T47D (cell line): ENCODE measurements around the gene GPC5.
A peak's percentile ranks its signal among the peaks of the same experiment; 100 is the strongest.
"Not testable (repeated sequence)": the region's sequence is repeated elsewhere in the genome, so short reads cannot be mapped to it uniquely, and the experiment has no call there.

Experiments
- DNase-seq, 2 experiments: peaks; one replicate each; pipeline versions ENCODE4 v3.0.0 to v3.0.0-alpha.2; 2011 to 2012; ENCODE audit warnings: low read depth in 1 of 2, low spot score in 1 of 2
- JUND ChIP-seq: IDR thresholded peaks from 2 replicates; pipeline ENCODE4 v1.6.1; 2012; ENCODE audit warnings: low read depth
- in situ Hi-C: cut with HindIII; loops from 2 replicates; pipeline ENCODE4 v1.10.0; 2016; ENCODE audit warnings: low sequenced_read_pairs, low pct_unique_long_range_greater_than_20kb

GPC5 gene

GRCh38 chr13:91758724-91759123 is 360.3 kb downstream of the GPC5 start:
- no peak for DNase-seq
- TF ChIP-seq JUND: no peak
- in situ Hi-C loops: no loop called here

- DNase-seq: no peak
- no peak for TF ChIP-seq JUND
- in situ Hi-C loops: no loop called here
These were observed 364.5 kb downstream of the GPC5 start for GRCh38 chr13:91762957-91763356.

- no peak for TF ChIP-seq JUND
- in situ Hi-C loops: no loop called here
- DNase-seq: no peak
These were observed 366.1 kb downstream of the GPC5 start for GRCh38 chr13:91764527-91764926.

DNA sequence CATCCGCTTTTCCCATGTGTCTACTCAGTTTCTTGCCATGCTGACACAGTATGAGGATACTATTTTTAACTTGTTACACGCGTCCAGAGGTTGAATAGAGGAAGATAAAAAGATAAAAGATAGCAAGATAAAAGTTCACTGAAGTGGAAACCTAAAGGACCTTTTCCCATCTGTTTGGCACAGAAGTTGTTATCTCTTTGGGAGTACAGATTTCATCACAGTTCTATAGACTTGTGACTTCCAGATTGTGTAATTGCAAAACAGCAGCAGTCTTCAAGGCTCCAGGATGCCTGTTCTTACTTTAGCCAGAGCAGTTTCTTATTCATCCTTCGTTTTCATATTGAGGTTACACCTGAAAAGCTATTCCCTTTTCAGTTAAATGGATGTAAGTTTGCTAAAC is 369.2 kb downstream of the GPC5 start:
- in situ Hi-C loops: no loop called here
- no peak for TF ChIP-seq JUND
- no peak for DNase-seq

- DNase-seq: no peak
- in situ Hi-C loops: no loop called here
- TF ChIP-seq JUND: no peak
These were observed 370.3 kb downstream of the GPC5 start for GRCh38 chr13:91768746-91769145.

- in situ Hi-C loops: no loop called here
- no peak for TF ChIP-seq JUND
- DNase-seq: no peak
These were observed 372.8 kb downstream of the GPC5 start for GRCh38 chr13:91771229-91771628.

DNA sequence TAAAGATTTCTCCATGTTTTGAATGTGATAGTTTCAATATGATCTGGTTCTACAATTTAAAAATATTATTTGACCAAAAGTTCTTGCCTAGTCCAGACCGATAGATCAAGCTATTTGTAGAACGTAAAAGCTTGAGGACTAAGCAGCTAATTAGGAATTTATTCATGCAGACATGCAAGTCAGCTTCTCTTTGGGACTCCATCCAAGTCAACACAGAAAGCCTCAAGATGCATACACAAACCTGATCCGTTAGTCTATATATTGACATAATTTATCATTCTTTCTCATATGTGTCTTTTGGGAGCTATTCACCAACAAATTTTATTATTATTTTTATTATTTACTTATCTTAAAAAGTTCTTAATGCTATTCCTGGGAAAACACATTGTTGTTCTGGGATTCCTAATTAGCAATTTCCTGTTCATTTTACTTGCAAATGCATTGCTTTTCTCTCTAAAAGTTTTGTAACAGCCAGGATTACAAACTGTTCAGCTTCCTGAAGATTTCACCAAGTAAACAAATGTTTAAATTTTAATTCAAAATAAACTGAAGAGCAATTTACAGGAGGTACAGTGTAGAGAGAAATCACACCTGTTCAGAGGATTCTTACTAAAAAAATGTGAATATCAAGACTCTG is 375.3 kb downstream of the GPC5 start:
- no peak for DNase-seq
- no peak for TF ChIP-seq JUND
- in situ Hi-C loops: no loop called here

DNA sequence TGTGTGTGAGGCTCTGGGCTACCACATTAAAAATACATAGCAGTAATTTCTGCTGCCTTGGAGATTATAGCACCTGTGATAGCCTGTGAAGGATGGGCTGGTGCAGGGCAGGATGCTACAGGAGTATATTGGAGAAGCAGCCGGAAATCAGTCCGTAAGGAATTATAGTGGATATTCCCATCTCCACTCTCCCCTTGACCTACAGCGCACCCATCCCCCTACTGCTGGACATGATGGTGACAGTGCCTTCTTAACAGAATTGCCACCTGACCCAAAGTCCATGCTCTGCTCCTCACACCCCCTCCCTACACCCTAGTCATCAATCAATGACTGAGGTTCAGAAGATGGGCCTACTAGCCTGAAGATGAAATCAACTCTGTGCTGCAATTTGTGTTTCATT is 376.0 kb downstream of the GPC5 start:
- no peak for DNase-seq
- in situ Hi-C loops: no loop called here
- TF ChIP-seq JUND: no peak

GRCh38 chr13:91776611-91777193 is 378.3 kb downstream of the GPC5 start:
- in situ Hi-C loops: no loop called here
- no peak for TF ChIP-seq JUND
- no peak for DNase-seq

GRCh38 chr13:91778123-91778522 is 379.7 kb downstream of the GPC5 start:
- in situ Hi-C loops: no loop called here
- no peak for TF ChIP-seq JUND
- no peak for DNase-seq

DNA sequence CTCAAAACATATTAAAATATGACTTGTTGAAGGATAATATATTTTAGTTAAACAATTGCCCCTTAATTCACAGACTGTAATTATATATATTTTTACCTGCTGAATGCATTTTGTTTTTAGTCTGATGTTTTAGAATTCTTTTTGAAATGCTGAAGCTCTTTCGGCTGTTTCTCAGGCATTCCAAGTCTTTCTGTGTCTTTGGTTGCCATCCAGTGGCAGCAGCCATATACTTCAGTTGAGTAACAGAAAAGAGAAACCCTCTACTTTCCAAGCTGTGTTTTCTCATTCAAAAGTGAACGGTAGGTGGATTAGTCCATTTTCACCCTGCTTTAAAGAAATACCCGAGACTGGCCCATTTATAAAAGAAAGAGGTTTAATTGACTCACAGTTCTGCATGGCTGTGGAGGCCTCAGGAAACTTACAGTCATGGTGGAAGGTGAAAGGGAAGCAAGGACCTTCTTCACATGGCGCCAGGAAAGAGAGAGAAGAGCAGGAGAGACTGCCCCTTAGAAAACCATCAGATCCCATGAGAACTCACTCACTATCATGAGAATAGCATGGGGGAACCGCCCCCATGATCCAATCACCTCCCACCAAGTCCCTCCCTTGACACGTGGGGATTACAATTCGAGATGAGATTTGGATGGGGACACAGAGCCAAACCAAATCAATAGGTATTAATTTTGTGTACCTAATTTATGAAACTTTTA is 383.7 kb downstream of the GPC5 start:
- in situ Hi-C loops: not testable (repeated sequence)
- peak; percentile 3 to 55 for DNase-seq

GRCh38 chr13:91785431-91786119 is 387.2 kb downstream of the GPC5 start:
- in situ Hi-C loops: no loop called here
- TF ChIP-seq JUND: no peak
- no peak for DNase-seq

DNA sequence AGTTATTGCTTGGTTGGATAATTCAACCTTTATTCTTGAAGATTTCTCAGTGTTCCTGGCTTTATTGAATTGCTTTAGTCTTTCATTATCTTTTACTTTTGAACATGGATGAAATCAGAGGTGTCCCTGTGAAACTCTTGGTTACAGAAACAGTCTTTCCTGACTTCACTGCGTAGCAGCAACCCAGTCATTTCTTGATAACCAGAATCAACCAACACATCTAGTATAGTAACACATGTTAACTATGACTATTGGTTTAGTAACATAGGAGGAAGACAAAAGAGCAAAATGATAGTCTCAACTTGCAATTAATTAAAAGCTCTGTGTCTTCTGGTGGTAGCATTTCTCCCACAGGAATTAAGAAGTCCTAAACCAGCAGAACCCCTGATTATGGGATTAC is 393.6 kb downstream of the GPC5 start:
- DNase-seq: no peak
- in situ Hi-C loops: no loop called here
- no peak for TF ChIP-seq JUND
